HuH-7.5 (cell line): ENCODE measurements around the gene SIX5.

Experiments used
- DNase-seq: peaks from one replicate; pipeline ENCODE4 v3.0.0; 2011; ENCODE audit warnings: low spot score

The SIX5 gene

DNA sequence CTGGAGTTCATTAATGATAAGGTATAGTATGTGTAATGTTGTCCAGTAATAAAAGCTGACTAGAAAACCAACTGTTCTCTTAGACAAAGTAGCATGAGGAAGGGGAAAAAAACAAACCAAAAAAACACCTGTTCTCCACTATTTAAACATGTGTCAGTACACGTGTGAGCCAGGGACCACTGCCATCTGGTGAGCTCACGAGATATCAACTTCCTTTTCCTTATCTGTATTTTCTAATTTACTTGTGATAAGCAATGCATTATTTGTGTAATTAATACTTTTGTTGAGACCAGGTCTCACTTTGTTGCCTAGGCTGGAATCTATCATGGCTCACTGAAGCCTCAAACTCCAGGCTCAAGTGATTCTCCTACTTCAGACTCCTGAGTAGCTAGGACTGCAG is 4.3 kb upstream of the SIX5 start:
- DNase-seq, result no peak

DNA sequence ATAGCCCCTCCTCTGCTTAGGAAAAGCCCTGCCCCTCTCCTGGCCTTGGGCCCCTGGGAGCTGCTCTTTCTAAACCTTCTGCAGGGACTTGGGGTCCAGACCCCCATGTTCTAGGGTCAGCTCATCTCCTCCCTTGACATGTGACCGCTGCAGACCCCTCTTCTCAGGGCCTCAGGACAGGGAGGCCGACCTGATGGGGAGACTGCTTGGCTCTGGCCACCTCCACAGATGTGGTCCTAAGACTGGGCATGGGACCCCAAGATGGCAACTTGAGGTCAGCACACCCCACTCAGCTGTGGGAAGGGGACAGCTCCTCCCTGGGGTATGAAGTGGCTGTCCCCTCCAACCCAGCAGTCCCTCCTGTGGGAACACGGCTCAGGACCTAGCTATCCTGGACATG is 3.9 kb upstream of the SIX5 start:
- DNase-seq, result no peak

DNA sequence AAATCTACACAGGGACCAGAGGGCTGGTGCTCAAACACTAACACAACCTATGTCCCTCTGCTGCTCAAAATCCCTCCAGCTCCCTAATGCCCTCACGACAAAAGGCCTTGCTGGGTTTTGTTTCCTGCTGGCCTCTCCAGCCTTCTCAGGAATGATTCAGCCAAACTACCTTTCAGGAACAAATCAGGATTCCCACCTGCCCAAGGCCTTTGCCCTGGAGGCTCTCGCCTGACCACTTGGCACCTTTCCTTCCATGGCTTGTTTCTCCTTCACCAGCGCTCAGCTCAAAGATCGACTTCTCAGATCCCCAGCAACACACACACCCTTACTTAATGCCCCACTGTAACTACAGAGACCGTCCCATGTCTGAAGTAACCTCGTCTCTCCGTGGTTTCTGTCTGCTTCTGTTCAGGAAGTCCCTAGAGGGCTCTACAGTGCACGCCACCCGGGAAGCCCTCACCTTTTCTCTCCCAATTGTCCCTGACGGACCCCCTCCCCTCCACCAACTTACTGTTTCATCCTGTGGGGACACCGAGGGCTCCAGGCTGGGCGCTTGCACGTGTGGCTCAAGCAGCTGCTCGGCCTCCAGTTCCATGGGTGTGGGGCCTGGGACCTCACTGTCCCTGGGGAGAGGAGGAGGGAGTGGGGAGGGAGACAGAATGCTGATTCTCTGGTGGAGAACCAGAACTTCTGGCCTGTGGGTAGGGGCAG is 3.2 kb upstream of the SIX5 start:
- DNase-seq, result no peak

DNA sequence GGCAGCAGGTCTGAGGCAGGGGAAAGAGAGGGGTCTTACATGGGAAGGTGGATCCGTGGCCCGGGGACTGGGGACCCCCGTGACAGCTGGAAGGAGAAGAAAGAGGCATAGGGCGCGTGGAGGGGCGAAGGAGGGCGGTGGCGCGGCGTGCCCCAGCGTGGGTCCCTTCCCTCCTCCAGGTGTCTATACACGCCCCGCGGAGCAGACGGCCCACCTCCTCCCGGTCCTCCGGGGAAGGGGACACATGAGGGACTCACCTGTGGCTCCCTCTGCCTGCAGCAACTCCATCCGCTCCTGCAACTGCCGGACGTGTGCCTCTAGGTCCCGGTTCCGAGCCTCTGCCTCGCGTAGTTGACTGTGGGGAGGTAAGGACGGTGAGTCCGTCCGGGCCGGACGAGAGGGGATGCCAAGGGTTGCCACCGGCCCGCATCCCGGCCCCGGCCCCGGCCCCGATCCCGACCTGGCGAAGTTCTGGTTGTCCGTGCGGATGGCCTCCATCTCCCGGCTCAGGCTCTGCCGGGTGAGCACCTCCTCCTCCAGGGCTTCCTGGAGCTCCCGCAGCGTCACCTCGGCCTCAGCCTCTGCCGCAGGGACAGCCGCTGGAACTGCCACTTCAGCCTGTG is 2.4 kb upstream of the SIX5 start:
- DNase-seq, result no peak

DNA sequence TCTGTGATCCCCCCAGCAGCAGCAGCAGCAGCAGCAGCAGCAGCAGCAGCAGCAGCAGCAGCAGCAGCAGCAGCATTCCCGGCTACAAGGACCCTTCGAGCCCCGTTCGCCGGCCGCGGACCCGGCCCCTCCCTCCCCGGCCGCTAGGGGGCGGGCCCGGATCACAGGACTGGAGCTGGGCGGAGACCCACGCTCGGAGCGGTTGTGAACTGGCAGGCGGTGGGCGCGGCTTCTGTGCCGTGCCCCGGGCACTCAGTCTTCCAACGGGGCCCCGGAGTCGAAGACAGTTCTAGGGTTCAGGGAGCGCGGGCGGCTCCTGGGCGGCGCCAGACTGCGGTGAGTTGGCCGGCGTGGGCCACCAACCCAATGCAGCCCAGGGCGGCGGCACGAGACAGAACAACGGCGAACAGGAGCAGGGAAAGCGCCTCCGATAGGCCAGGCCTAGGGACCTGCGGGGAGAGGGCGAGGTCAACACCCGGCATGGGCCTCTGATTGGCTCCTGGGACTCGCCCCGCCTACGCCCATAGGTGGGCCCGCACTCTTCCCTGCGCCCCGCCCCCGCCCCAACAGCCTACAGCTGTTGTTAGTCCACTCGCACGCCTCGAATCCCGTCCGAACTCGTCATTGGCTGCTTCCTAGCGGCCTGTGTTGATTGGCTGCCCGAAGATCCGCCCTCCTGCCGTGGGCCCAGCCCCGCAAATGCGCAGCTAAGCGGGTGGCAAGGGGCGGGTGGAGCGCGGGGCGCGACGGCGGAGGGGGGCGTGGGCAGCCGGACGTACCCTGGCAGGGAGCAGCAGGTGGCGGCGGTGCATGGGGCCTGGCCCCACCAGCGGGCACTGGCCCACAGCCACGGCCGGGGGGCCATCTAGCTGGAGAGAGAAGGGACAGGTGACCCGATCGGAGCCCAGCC is 1.4 kb upstream of the SIX5 start:
- peak; percentile 99 for DNase-seq

DNA sequence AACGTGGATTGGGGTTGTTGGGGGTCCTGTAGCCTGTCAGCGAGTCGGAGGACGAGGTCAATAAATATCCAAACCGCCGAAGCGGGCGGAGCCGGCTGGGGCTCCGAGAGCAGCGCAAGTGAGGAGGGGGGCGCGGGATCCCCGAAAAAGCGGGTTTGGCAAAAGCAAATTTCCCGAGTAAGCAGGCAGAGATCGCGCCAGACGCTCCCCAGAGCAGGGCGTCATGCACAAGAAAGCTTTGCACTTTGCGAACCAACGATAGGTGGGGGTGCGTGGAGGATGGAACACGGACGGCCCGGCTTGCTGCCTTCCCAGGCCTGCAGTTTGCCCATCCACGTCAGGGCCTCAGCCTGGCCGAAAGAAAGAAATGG is 754 bp upstream of the SIX5 start:
- no peak for DNase-seq

DNA sequence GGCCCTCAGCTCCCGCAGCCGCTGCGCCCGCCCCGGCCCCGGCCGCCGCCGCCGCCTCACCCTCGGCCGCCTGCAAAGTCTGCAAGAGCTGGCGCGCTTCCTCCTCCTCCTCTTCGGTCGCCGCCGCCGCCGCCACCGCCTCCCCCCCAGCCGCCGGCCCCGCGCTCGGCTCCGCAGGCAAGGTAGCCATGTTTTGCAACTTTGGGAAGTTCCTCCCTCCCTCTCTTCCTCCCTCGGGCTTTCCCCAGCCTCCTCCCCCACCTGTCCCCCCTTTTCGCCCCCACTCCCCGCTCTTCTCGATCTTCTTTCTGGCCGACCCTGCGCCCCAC is 433 bp downstream of the SIX5 start:
- peak; percentile 65 for DNase-seq

DNA sequence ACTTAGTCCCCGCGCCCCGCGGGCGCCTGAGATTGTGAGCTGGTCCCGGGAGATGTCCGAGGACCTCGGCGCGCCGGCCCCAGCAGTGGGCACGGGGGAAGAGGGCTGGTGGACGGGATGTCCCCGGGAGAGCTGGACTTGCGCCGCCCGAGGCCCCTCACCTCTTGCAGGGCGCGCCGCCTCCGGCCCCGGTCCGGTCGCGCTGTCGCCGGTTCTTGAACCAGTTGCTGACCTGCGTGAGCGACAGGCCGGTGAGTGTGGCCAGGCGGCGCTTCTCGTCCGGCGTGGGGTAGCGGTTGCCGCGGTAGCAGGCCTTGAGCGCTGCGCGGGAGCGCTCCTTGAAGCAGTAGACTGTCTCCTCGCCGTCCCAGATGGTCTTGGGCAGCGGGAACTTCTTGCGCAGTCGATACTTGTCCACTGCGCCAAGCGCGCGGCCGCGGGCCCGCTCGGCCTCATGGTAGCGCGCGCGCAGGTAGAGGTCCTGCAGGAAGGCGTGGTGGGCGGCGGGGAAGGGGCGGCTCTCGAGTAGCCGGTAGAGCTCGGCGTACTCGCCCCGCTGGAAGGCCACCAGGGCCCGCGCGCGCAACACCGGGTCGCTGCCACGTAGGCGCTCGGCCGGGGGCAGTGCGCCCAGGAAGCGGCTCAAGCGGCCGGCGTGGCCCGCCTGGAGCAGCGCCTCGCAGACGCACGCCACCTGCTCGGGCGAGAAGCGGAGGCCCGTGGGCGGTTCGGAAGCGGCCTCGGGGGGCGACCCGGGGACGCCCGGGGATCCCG is 984 bp downstream of the SIX5 start:
- DNase-seq, result peak; percentile 68

DNA sequence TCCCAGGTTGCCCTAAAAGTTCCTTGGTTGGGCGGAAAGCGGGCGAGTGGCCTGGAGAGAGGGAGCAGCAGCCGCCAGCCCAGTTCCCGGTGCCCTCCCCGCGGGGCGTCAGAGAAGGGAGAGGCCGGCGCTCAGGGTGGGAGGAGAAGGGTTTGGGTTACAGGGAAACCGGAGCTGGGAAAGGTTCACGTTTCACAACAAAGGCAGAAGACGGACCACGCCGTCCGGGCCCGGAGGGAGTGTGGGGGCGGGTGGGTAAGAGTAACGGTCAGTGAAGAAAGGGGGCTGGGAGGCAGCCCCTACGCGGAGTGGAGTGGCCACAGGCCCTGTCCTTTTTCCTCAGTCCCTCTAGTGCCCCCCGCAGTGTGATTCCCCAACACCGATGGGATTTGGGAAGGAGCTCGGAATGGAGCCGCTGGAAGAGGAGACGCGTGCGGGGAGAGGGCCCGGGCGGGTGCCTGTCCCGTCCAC is 1.6 kb downstream of the SIX5 start:
- peak; percentile 86 for DNase-seq

DNA sequence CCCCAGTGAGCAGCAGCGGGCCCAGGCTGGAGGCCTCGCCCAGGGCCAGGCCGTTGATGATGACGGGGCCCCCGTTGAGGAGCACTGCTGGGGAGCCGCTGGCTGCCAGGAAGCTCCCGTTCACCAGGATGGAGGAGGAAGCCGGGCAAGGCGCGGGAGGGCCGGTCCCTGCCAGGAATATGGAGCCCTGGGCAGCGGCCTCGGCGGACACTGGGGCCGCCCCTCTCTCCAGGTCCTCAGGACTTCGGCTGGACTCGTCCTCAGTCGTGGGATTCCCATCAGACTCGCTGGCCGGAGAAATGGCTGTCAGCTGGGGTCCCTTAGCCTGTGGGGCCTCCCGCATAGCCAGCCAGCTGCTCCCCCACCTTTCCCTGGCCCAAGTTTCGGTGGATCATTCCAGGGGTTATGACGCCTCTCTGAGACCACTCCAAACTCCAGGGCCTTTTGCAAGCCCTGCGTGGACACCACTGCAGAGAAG is 2.1 kb downstream of the SIX5 start:
- no peak for DNase-seq

DNA sequence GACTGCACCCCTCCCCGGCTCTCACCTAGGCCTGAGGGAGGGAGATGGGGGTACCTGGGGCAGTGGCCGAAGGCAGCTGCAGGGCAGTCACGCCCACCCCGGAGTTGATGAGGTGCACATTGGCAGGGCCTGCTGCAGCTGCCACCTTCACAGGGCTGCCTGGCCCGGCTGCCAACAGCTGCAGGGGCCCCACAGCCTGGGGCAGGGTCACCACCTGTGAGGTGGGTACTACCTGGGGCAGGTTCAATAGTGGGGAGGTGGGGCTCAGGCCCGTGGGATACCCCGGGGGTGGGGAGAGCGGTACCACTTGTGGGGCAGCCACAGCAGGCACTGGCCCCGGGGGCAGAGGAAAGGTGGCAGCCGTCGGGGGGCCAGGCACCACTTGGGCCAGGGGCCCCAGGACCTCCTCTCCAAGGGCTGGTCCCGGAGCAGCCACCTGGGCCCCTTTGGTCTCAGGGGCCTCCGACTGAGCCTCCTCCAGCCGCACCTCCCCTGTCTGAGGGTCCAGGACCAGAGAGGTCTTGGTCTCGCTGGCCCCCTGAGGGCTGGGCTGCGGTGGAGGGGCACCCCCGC is 2.7 kb downstream of the SIX5 start:
- DNase-seq, result no peak

DNA sequence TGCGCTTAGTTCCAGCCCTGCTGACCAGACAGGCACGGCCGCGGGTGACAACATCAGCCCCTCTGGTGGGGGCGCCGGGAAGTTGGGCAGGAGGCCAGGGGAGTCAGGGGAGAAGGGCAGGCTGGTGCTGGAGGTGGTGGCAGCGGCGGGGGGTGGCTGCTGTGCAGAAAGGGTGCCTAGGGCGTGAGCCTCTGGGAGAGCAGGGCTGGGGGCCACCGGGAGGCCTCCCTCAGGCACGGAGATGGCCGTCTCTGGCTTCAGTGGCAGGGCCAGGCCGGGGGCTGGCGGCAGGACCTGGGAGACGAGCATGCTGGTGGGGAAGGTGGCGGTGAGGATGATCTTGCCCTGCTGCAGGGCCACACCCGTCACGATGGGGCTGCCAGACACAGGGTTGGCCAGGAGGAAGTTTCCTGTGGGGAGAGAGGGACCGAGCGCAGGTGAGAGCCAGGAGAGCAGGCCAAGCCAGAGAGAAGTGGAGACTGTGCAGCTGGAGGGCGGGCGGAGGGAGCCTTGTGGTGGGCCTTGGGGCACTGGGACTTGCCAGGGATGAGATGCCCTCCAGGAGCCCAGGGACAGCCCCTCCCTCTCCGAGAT is 3.3 kb downstream of the SIX5 start:
- no peak for DNase-seq

DNA sequence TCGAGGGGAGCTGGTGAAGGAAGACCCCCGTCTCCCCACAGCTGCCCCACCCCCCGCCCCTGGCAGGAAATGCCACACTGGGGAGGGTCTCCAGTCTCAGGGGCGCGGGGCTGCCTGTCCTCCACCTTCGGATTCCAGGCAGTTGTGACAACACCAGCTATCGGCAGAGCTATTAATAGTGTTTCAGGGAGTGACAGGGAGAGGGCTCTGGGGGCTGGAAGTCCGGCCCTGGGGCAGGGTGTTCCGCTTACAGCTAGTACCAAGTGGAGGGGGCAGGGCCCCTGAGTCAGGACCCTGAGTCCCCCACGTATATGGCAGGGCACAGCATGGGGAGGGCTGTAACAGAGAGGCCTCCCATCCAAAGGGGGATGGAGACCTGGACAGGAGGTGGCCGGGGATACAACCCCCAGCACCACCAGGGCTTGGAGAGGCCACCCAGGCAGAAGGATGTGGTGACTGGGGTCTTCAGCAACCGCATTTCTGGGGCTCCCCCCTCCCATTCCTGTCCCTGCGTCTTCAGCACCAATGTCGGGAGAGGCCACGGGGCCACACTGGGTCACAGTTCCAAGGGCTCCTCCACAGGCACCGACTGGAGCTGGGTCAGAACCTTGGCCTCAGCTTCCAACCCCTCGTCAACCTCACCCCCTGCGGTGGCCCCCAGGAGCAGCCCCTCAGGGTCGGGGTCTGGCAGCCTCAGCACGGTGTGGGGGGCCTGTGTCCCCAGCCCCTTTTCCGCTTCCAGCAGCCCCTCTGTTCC is 3.9 kb downstream of the SIX5 start:
- no peak for DNase-seq

DNA sequence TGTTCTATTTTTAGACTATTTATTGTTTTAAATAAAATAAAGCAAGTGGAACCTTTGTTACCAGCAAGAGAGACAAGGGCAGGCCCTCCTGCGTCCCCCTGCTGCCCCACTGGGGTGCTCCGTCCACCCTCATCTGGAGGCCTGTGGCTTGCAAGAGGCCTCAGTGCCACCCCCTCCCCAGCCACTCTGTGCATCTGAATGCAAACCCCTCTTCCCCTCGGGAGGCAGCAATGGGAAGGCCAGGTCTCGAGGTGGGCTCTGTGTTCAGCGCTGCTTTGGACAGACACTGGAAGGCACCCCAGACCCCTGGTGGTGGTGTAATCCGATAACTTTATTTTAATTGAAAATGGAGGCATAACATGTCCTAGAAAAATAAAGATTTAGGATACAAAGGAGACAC is 4.6 kb downstream of the SIX5 start:
- no peak for DNase-seq

DNA sequence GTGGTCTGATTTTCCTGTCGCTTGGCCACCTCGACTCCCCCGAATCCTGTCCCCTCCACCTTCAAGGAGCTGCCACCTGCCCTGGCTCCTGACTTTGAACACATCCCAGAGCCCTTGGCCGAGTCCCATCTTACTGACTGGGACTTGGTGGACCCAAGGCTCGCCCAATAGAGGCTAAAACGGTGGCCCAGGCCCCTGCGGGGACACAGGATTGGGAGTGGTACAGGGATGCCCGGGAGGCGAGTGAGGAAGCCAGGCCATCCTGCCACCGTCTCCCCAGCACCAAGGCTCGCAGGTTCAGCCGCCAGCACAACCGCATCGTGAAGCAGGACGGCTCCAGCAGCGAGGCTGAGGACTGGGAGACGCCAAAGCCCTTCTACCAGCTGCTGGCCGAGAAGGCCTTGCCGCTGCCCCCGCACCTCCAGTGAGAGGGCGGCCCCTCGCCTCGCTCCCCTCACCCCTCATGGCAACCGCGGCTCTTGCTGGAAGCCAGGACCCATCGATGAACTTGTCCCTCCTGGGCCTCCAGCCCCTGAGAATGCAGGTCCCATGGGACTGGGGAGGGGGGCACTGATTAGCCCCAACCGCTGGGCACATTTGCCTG is 5.3 kb downstream of the SIX5 start:
- no peak for DNase-seq

DNA sequence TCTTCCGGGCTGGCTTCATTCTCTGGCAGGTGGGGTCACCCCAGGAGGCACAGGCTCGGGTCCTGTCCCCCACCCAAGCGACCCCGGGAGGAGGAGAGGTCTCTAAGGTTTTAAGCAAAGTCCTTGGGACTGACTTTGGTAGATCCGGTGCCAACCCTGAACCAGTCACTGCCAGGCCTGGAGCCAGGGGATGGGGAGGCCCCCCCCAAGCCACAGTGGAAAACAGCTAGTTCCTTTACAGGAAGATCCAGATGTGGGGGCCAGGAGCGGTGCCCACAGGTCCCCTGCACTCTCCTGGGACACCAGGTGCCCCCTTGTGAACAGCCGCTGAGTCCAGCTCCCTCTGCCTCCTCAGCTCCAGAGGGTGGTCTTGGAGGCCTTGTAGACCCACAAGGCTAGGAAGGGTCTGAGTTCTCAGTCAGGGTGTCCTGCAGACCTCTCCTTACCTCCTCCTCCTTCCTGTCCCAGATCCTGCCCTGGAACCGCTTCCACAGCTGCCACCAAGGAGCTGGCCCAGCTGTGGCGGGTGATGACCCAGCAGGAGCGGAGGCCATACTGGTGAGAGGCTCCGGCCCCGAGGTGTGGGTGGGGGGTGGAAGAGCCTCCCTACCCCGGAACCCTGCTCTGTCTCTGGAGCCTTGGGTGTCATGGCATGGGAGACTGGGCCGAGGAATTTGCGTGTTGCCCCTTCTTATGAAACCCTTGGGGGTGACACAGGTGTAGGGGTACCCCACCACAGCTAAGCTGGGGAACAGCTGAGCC is 6.0 kb downstream of the SIX5 start:
- no peak for DNase-seq

DNA sequence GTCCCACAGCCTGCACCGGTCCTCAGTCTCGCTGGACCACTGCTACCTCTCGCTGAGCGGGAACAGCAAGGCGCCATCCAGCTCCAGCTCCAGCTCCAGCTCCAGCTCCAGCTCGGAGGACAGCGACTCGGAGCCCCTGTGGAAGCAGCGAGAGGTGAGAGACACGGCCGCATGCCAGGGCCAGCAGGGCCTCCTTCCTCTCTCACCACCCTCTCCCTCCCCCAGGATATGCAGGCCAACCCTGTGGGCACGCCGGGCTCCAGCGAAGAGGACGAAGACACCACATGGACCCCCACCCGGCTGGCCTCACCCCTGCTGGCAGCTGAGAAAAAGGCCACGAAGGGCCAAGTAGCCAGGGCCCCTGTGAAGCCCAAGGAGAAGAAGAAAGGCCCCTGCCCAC is 7.3 kb downstream of the SIX5 start:
- DNase-seq, result no peak

DNA sequence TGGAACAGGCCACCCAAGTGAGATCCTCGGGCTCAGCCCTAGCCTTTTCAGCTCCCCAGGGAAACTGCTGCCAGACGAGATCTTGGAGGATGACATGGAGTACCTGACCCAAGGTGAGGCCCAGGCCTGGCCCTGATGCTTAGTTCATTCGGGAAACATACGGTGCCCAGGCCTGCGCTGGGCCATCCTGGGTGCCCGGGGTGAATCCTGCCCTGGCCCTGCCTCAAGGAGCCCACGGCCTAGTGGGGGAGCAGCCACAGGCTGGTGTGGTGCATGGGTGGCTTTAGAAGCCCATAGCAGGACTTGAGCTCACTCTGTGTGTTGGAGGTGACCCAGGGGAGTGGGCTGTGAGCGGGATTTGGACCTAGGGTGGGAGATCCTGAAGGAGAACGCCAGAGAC is 10.1 kb downstream of the SIX5 start:
- DNase-seq, result no peak

DNA sequence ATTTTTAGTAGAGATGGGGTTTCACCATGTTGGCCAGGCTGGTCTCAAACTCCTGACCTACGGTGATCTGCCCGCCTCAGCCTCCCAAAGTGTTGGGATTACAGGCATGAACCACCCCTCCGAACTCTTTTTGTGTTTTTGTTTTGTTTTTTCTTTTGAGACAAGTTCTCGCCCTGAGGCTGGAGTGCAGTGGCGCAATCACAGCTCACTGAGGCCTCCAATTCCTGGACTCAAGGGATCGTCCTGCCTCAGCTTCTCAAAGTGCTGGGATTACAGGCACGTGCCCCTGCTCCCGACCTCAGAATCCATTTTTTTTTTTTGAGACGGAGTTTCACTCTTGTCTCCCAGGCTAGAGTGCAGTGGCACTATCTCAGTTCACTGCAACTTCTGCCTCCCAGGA is 11.4 kb downstream of the SIX5 start:
- DNase-seq, result no peak

DNA sequence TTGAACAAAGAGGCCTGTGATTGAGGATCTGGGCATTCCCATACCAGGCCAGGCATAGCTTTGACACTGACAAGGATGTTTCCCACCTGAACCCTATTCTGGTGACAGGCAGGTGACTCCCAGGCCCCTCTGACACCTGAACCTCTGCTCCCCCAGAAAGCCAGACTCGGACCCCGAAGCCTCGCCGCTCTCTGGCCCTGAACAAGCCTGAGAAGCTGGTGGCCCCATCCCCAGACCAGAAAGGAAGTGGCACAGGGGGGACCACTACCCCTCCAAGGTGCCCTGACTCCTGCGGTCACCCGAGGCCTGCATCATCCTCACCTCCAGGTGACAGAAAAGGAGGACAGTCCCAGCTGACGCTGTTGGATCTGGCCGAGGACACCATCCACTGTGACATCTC is 14.7 kb downstream of the SIX5 start:
- no peak for DNase-seq
